OCI-LY3 (cell line): Measurements from ENCODE around the gene RNASEH2B.

Source experiments
- H2AFZ ChIP-seq: fragments of 200-600, 300-600 bp; shearing (Covaris generic); 2 replicates; pipeline ENCODE4 v1.6.0; 2014; ENCODE audit warnings: antibody characterized with exemption, low read depth, low read length
- H3K27ac ChIP-seq: fragments of 200-600, 300-600 bp; sonication (generic); 2 replicates; pipeline ENCODE4 v1.5.1; 2014; ENCODE audit warnings: mild to moderate bottlenecking, low read length, moderate library complexity, mixed read lengths
- H3K27me3 ChIP-seq: fragments of 200-600, 300-600 bp; sonication (generic); 2 replicates; pipeline ENCODE4 v1.6.1; 2014; ENCODE audit warnings: low read depth, low read length, mixed read lengths
- H3K36me3 ChIP-seq: fragments of 200-600, 300-600 bp; sonication (generic); replicated peaks from 2 replicates; pipeline ENCODE3; 2014; ENCODE audit warnings: low read depth, low read length, mixed read lengths
- H3K4me1 ChIP-seq: fragments of 300-600, 200-600 bp; sonication (generic); 2 replicates; pipeline ENCODE4 v1.6.1; 2014; ENCODE audit warnings: low read length, mixed read lengths
- H3K4me2 ChIP-seq: fragments of 200-600, 300-600 bp; sonication (generic); 2 replicates; pipeline ENCODE4 v1.6.1; 2014; ENCODE audit warnings: low read length, mixed read lengths
- H3K4me3 ChIP-seq: fragments of 300-600, 200-600 bp; sonication (generic); 2 replicates; pipeline ENCODE4 v1.5.1; 2014; ENCODE audit warnings: antibody characterized with exemption, mild to moderate bottlenecking, low read length, moderate library complexity
- H3K79me2 ChIP-seq: fragments of 300-600, 200-600 bp; shearing (Covaris generic); 2 replicates; pipeline ENCODE4 v1.6.1; 2014; ENCODE audit warnings: mild to moderate bottlenecking, low read length, mixed read lengths
- H3K9ac ChIP-seq: fragments of 300-600, 200-600 bp; shearing (Covaris generic); 2 replicates; pipeline ENCODE4 v1.6.0; 2014; ENCODE audit warnings: mild to moderate bottlenecking, low read length, moderate library complexity
- H3K9me3 ChIP-seq: fragments of 200-600, 300-600 bp; shearing (Covaris generic); 2 replicates; pipeline ENCODE4 v1.6.1; 2014; ENCODE audit warnings: low read length, mixed read lengths; ENCODE audit not compliant: insufficient read depth
- H4K20me1 ChIP-seq: fragments of 200-600, 300-600 bp; sonication (generic); 2 replicates; pipeline ENCODE4 v1.6.1; 2016; ENCODE audit warnings: low read length, mixed read lengths; ENCODE audit not compliant: insufficient read depth
- CTCF ChIP-seq: fragments of 200-600, 300-600 bp; sonication (generic); IDR thresholded peaks from 2 replicates; pipeline ENCODE4 v1.5.1; 2014; ENCODE audit warnings: antibody characterized with exemption, low read length, low read depth
- EZH2phosphoT487 ChIP-seq: fragments of 200-600 bp; shearing (Covaris generic); IDR thresholded peaks from 2 replicates; pipeline ENCODE4 v1.6.1; 2018; ENCODE audit warnings: antibody characterized with exemption, mixed run types, low read depth

RNASEH2B gene

GRCh38 chr13:51003642-51004041 lies 94.1 kb downstream of the RNASEH2B start:
- H3K9ac ChIP-seq = no peak overlapping the region
- H3K36me3 ChIP-seq = no peaks in the 10 kb centered on the region
- H3K27me3 ChIP-seq = no peaks in the 10 kb centered on the region
- H3K9me3 ChIP-seq = no peaks in the 10 kb centered on the region
- no peak overlapping the region for H2AFZ ChIP-seq
- no peak overlapping the region for H3K4me3 ChIP-seq
- H4K20me1 ChIP-seq = no peaks in the 10 kb centered on the region
- H3K79me2 ChIP-seq = no peaks in the 10 kb centered on the region
- no peaks in the 10 kb centered on the region for H3K4me1 ChIP-seq
- H3K27ac ChIP-seq = no peak overlapping the region
- H3K4me2 ChIP-seq = no peak overlapping the region
- no peak for TF ChIP-seq EZH2phosphoT487
- TF ChIP-seq CTCF = no peak

- TF ChIP-seq EZH2phosphoT487 = no peak
- no peak for TF ChIP-seq CTCF
- no peaks in the 10 kb centered on the region for H4K20me1 ChIP-seq
- no peaks in the 10 kb centered on the region for H3K4me1 ChIP-seq
- H3K4me3 ChIP-seq = no peak overlapping the region
- H2AFZ ChIP-seq = no peak overlapping the region
- no peaks in the 10 kb centered on the region for H3K9me3 ChIP-seq
- H3K4me2 ChIP-seq = no peak overlapping the region
- H3K9ac ChIP-seq = no peak overlapping the region
- H3K36me3 ChIP-seq = no peaks in the 10 kb centered on the region
- H3K79me2 ChIP-seq = no peaks in the 10 kb centered on the region
- no peaks in the 10 kb centered on the region for H3K27me3 ChIP-seq
- no peak overlapping the region for H3K27ac ChIP-seq
Observed at GRCh38 chr13:51004111-51004865, 94.7 kb downstream of the RNASEH2B start.

GRCh38 chr13:51004918-51005460 lies 95.4 kb downstream of the RNASEH2B start:
- Histone ChIP-seq H2AFZ (no peak overlapping the region), H3K4me3 (no peak overlapping the region), H3K9ac (no peak overlapping the region), H3K36me3 (no peaks in the 10 kb centered on the region), H3K9me3 (no peaks in the 10 kb centered on the region), H3K4me2 (no peak overlapping the region), H3K27ac (no peak overlapping the region), H3K79me2 (no peaks in the 10 kb centered on the region), H4K20me1 (no peaks in the 10 kb centered on the region), H3K4me1 (no peaks in the 10 kb centered on the region), H3K27me3 (no peaks in the 10 kb centered on the region)
- TF ChIP-seq CTCF (no peak), EZH2phosphoT487 (no peak)

- H4K20me1 ChIP-seq = no peaks in the 10 kb centered on the region
- no peaks in the 10 kb centered on the region for H3K4me1 ChIP-seq
- no peak overlapping the region for H2AFZ ChIP-seq
- no peak overlapping the region for H3K27ac ChIP-seq
- no peaks in the 10 kb centered on the region for H3K9me3 ChIP-seq
- H3K9ac ChIP-seq = no peak overlapping the region
- TF ChIP-seq EZH2phosphoT487 (no peak), CTCF (no peak)
- no peaks in the 10 kb centered on the region for H3K27me3 ChIP-seq
- H3K4me2 ChIP-seq = no peak overlapping the region
- no peaks in the 10 kb centered on the region for H3K36me3 ChIP-seq
- no peak overlapping the region for H3K4me3 ChIP-seq
- H3K79me2 ChIP-seq = no peaks in the 10 kb centered on the region
Observed at GRCh38 chr13:51005566-51005965, 96.0 kb downstream of the RNASEH2B start.
